ENCODE results near the gene PTPRN2. TPM values are rescaled to one million over a fixed set of nuclear protein-coding genes. Genes with fewer than 3 reads are reported as not detected.

The PTPRN2 gene
- total RNA-seq, 3 donors from 2014 or later: 0.43 to 0.66 (median 0.63) TPM

GRCh38 chr7:158374146-158374545, 213.5 kb downstream of the PTPRN2 start:
- Mint-ChIP-seq H3K4me1 (ENCODE audit: low read depth) (peaks cover 3% of the 10 kb centered on the region), H3K9me3 (peaks cover under 1% of the 10 kb centered on the region), H3K27me3 (ENCODE audit: low read depth) (peaks cover 10% of the 10 kb centered on the region), H3K4me3 (no peak overlapping the region), H3K36me3 (ENCODE audit: insufficient read depth) (no peaks in the 10 kb centered on the region)
- ATAC-seq (no peak), DNase-seq (no peak)

- H3K4me1 Mint-ChIP-seq (ENCODE audit: low read depth): peaks cover 3% of the 10 kb centered on the region
- H3K36me3 Mint-ChIP-seq (ENCODE audit: insufficient read depth): no peaks in the 10 kb centered on the region
- DNase-seq (no peak), ATAC-seq (no peak)
- no peaks in the 10 kb centered on the region for H3K9me3 Mint-ChIP-seq
- peaks cover 10% of the 10 kb centered on the region for H3K27me3 Mint-ChIP-seq (ENCODE audit: low read depth)
- no peak overlapping the region for H3K4me3 Mint-ChIP-seq
Measured at GRCh38 chr7:158373476-158374133, 214.0 kb downstream of the PTPRN2 start.

- no peak for ATAC-seq
- Mint-ChIP-seq H3K9me3 (no peaks in the 10 kb centered on the region), H3K36me3 (ENCODE audit: insufficient read depth) (no peaks in the 10 kb centered on the region)
Measured at GRCh38 chr7:158372400-158373342, 215.0 kb downstream of the PTPRN2 start.

GRCh38 chr7:158371856-158372255, 215.8 kb downstream of the PTPRN2 start:
- H3K4me3 Mint-ChIP-seq: no peak overlapping the region
- peaks cover 3% of the 10 kb centered on the region for H3K4me1 Mint-ChIP-seq (ENCODE audit: low read depth)
- H3K9me3 Mint-ChIP-seq: no peaks in the 10 kb centered on the region
- no peak for DNase-seq
- H3K27me3 Mint-ChIP-seq (ENCODE audit: low read depth): peaks cover 10% of the 10 kb centered on the region
- ATAC-seq: no peak
- no peaks in the 10 kb centered on the region for H3K36me3 Mint-ChIP-seq (ENCODE audit: insufficient read depth)

More at GRCh38 chr7:158372400-158373342, 215.0 kb downstream of the PTPRN2 start:
- H3K4me3 Mint-ChIP-seq: no peak overlapping the region
- H3K27me3 Mint-ChIP-seq (ENCODE audit: low read depth): peaks cover 10% of the 10 kb centered on the region
- DNase-seq: no peak
- peaks cover 3% of the 10 kb centered on the region for H3K4me1 Mint-ChIP-seq (ENCODE audit: low read depth)

- no peaks in the 10 kb centered on the region for H3K4me1 Mint-ChIP-seq (ENCODE audit: low read depth)
- ATAC-seq: no peak
- H3K27me3 Mint-ChIP-seq (ENCODE audit: low read depth): peaks cover 10% of the 10 kb centered on the region
- DNase-seq: no peak
- no peak overlapping the region for H3K4me3 Mint-ChIP-seq
- H3K36me3 Mint-ChIP-seq (ENCODE audit: insufficient read depth): no peaks in the 10 kb centered on the region
- H3K9me3 Mint-ChIP-seq: no peaks in the 10 kb centered on the region
Measured at GRCh38 chr7:158369866-158370265, 217.8 kb downstream of the PTPRN2 start.

- H3K27me3 Mint-ChIP-seq (ENCODE audit: low read depth): peaks cover 7% of the 10 kb centered on the region
- H3K36me3 Mint-ChIP-seq (ENCODE audit: insufficient read depth): no peaks in the 10 kb centered on the region
- ATAC-seq (no peak), DNase-seq (no peak)
- H3K4me3 Mint-ChIP-seq: no peak overlapping the region
- no peaks in the 10 kb centered on the region for H3K9me3 Mint-ChIP-seq
- no peaks in the 10 kb centered on the region for H3K4me1 Mint-ChIP-seq (ENCODE audit: low read depth)
Measured at GRCh38 chr7:158369290-158369689, 218.3 kb downstream of the PTPRN2 start.

DNA sequence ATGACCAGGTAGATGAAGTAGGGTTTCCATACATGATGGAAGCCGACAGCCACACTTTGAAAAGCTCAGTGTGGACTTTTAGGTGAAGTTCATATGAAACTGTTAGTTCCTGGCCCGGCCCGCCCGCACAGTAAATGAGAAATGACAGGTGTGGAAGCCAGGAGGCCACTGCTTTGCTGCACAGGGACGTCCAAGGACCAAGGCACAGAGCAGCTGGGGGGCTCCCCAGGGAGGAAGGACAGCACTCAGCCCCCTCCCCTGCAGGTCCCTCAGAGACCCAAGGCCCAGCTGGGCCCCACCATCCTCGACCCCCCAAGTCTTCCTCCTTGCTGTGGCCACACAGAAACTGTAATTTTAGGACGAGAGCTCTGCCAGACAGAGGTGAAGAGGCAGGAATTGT, 219.2 kb downstream of the PTPRN2 start:
- Mint-ChIP-seq H3K9me3 (no peaks in the 10 kb centered on the region), H3K36me3 (ENCODE audit: insufficient read depth) (no peaks in the 10 kb centered on the region), H3K4me3 (no peak overlapping the region), H3K4me1 (ENCODE audit: low read depth) (no peaks in the 10 kb centered on the region), H3K27me3 (ENCODE audit: low read depth) (peaks cover 2% of the 10 kb centered on the region)
- ATAC-seq (no peak), DNase-seq (no peak)

GRCh38 chr7:158367634-158367982, 220.0 kb downstream of the PTPRN2 start:
- ATAC-seq (no peak), DNase-seq (no peak)
- H3K4me3 Mint-ChIP-seq: no peak overlapping the region
- no peaks in the 10 kb centered on the region for H3K4me1 Mint-ChIP-seq (ENCODE audit: low read depth)
- no peaks in the 10 kb centered on the region for H3K9me3 Mint-ChIP-seq
- H3K36me3 Mint-ChIP-seq (ENCODE audit: insufficient read depth): no peaks in the 10 kb centered on the region
- H3K27me3 Mint-ChIP-seq (ENCODE audit: low read depth): peaks cover 2% of the 10 kb centered on the region

- H3K4me3 Mint-ChIP-seq: no peak overlapping the region
- ATAC-seq (peak in 1 of 2 donors; percentile 27), DNase-seq (no peak)
- H3K9me3 Mint-ChIP-seq: no peaks in the 10 kb centered on the region
- no peaks in the 10 kb centered on the region for H3K36me3 Mint-ChIP-seq (ENCODE audit: insufficient read depth)
- H3K27me3 Mint-ChIP-seq (ENCODE audit: low read depth): peaks cover 2% of the 10 kb centered on the region
- no peaks in the 10 kb centered on the region for H3K4me1 Mint-ChIP-seq (ENCODE audit: low read depth)
Measured at GRCh38 chr7:158366916-158367633, 220.5 kb downstream of the PTPRN2 start.

- Mint-ChIP-seq H3K36me3 (ENCODE audit: insufficient read depth) (no peaks in the 10 kb centered on the region), H3K27me3 (ENCODE audit: low read depth) (peaks cover 2% of the 10 kb centered on the region), H3K4me3 (no peak overlapping the region), H3K9me3 (no peaks in the 10 kb centered on the region), H3K4me1 (ENCODE audit: low read depth) (no peaks in the 10 kb centered on the region)
- DNase-seq: no peak
- no peak for ATAC-seq
Measured at GRCh38 chr7:158366346-158366745, 221.3 kb downstream of the PTPRN2 start.

DNA sequence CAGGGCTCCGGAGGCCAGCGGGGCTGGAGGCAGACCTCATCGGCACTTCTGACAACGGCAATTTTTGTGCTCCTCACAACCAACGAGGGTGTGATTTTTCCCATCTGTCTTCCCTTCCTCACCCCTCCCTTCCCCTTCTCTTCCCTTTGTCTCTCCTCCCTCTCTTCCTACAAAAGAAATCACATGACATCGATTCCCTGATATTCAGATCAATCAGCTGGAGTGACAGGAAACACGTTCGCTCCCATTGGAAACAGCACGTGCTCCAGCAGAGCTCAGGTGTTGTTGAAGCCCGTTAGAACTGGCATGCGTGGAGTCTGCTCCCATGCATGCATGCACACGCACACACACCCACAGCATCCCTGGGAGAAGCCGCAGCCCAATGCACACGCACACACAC, 222.4 kb downstream of the PTPRN2 start:
- ATAC-seq (no peak), DNase-seq (no peak)
- Mint-ChIP-seq H3K36me3 (ENCODE audit: insufficient read depth) (no peaks in the 10 kb centered on the region), H3K4me1 (ENCODE audit: low read depth) (no peaks in the 10 kb centered on the region), H3K4me3 (no peak overlapping the region), H3K9me3 (no peaks in the 10 kb centered on the region), H3K27me3 (ENCODE audit: low read depth) (peaks cover 2% of the 10 kb centered on the region)

DNA sequence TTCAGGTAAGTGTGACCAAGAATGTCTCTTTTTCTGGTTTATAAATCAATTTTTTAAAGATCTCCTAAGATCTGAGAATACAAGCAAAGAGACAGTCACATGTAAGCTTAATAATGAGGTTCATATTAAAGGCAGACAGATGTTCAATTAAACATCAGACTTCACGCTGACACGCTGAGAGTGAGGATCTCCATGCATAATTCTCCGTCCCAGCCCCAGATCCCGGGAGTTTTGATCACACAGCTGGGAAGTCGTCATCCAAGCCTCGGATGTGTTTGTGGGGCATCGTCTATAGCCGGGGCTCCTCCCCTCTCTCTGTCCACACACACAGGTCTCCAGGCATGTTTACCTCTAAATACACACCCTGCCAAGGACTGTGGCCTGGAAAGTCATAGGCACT, 223.2 kb downstream of the PTPRN2 start:
- Mint-ChIP-seq H3K4me3 (no peak overlapping the region), H3K9me3 (no peaks in the 10 kb centered on the region), H3K27me3 (ENCODE audit: low read depth) (peaks cover 2% of the 10 kb centered on the region), H3K4me1 (ENCODE audit: low read depth) (no peaks in the 10 kb centered on the region), H3K36me3 (ENCODE audit: insufficient read depth) (no peaks in the 10 kb centered on the region)
- DNase-seq: no peak
- ATAC-seq: no peak

DNA sequence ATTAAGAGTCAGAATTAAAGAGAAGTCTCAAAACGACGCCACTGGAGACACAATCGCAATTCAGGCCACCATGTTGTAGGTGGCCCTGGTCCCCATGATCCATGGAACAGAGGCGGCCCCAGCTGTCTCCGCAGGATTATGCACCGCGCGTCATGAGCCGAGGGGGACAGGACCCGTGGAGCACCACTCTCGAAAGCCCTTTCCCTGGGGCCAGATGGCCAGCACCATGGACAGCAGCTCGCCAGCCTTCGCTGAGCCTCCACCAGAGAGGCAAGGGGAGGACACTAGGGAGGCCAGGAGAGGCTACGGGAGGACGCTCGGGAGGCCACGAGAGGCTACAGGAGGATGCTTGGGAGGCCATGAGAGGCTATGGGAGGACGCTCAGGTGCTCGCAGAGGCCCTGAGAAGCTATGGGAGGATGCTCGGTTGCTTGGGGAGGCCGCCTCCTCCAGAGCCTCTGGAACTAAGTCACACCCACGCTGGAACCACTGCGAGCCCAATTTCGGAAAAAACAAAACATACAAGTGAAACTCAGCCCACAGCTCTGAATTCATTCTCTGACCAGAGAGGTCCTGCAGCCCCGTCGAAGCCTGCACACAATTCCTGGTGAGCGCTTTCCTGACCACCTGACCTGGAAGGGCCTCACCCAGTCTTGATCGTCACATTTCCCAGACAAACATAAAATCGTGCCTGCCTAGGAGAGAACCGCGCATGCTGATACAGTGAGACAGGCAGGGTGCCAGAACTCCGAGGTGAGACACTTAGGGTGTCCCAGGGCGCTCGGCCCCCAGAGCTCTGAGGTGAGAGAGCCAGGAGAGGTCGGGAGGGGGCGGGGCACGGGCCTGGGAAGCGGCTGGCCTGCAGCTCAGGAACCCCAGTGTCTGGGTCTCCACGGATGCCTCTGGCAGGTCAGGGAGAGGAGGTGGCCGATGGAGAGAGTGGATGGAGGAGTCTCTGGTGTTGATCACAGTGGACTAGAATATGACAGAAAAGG, 224.4 kb downstream of the PTPRN2 start:
- Mint-ChIP-seq H3K4me3 (no peak overlapping the region), H3K27me3 (ENCODE audit: low read depth) (peaks cover 2% of the 10 kb centered on the region), H3K4me1 (ENCODE audit: low read depth) (no peaks in the 10 kb centered on the region), H3K36me3 (ENCODE audit: insufficient read depth) (no peaks in the 10 kb centered on the region), H3K9me3 (no peaks in the 10 kb centered on the region)
- ATAC-seq: no peak
- no peak for DNase-seq

Data from activated T-cell treated with anti-CD3 and anti-CD28 coated beads, Interleukin-2, amount 50 U/mL, for 4 hours (primary cell).